Posterior vena cava (tissue), 2 donors: ENCODE measurements around the gene RCAN2. TPM values are rescaled to one million over a fixed set of nuclear protein-coding genes. Genes with fewer than 3 reads are reported as not detected.

Source experiments
- DNase-seq: peaks from one replicate; pipeline ENCODE4 v3.0.0-alpha.2; 2020; ENCODE audit warnings: low spot score
- intact Hi-C, 2 donors: fragments of 100-400 bp; cut with DNase I; formaldehyde crosslinking; loops; one replicate each; pipeline versions ENCODE4 v1.14.1 to v1.14.2; 2022 to 2023
- total RNA-seq, 2 donors: library from RNA; stranded (reverse); fragmentation: NEBNext Ultra II Directional; extraction: Animal tissue kit (Norgen Biotek cat#: 25700); gene quantifications; one replicate each; pipeline ENCODE4 v1.2.1, GENCODE V29; 2021
- donor health status: DM: yes; HTN: yes; CAD: no.
- donor health status: DM: yes; HTN: yes; CAD: no.

RCAN2 gene
- total RNA-seq, 2 donors from 2014 or later: 35.4 to 69.6 TPM

GRCh38 chr6:46246081-46246480 lies 245.2 kb downstream of the RCAN2 start:
- intact Hi-C loops: no loop called here
- DNase-seq: no peak

DNA sequence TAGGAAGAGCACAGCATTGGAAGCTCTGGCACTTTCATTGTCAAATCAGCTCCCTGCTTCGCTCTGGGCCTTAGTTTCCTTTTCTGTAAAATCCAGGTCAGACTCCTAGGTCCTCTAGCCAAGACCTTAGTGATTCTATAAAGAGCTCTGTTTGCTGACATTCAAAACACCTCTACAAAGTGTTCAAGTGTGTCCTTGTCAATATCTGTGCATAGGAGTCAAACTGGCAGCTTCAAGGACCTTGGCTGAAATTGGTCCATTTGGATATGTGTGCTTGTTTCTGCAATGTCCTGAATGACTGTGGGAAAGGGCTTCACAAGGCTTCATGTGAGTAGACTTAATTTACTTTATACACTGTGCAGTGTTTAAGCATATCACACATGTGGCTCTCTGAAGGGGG lies 246.6 kb downstream of the RCAN2 start:
- no peak for DNase-seq
- intact Hi-C loops: no loop called here

- DNase-seq: no peak
- intact Hi-C loops: no loop called here
Measured at GRCh38 chr6:46243754-46244153, 247.5 kb downstream of the RCAN2 start.

- no peak for DNase-seq
- intact Hi-C loops: no loop called here
Measured at GRCh38 chr6:46242921-46243320, 248.3 kb downstream of the RCAN2 start.

GRCh38 chr6:46240866-46241565 lies 250.2 kb downstream of the RCAN2 start:
- DNase-seq: no peak
- intact Hi-C loops: no loop called here

DNA sequence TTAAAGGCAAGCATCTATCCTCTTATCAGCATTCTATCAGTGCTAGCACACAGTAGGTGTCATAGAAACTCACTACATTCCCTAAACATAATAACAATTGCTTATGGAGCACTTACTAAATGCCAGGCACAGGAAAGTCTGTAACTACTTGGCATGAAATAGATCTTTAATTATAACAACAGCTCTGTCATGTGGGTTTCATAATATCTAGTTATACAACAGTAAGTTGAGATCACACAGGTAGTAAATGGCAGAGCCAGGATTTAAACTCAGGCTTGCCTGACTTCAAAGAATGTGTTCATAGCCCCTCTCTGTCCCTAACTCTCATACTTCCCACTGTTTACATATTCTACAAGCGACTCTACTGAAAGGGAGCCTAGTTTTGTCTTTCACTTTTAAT lies 254.5 kb downstream of the RCAN2 start:
- intact Hi-C loops: no loop called here
- no peak for DNase-seq

GRCh38 chr6:46235242-46235641 lies 256.0 kb downstream of the RCAN2 start:
- DNase-seq: no peak
- intact Hi-C loops: no loop called here

- intact Hi-C loops: no loop called here
- no peak for DNase-seq
Measured at GRCh38 chr6:46234700-46235099, 256.5 kb downstream of the RCAN2 start.

DNA sequence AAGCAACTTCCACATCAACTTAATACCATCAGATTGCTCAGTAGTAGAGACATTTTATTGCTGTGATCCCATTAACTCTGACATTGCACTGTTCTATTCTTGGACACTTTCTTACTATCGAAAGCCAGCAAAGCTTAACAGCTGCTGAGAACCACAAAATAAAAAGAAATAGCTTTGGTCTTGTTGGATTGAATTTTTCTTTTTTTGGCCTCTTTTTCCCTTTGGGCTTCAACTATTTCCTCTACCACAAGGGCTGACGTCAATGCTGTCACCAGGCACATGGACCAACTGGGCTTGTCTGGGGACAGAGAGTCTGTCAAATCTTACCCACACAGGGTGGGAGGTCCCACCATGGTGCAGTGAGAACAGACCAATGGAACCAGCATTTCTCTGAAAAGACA lies 257.1 kb downstream of the RCAN2 start:
- no peak for DNase-seq
- intact Hi-C loops: no loop called here

GRCh38 chr6:46233129-46233528 lies 258.1 kb downstream of the RCAN2 start:
- DNase-seq: no peak
- intact Hi-C loops: no loop called here

GRCh38 chr6:46222286-46222685 lies 269.0 kb downstream of the RCAN2 start:
- no peak for DNase-seq
- intact Hi-C loops: loop anchor here in 1 of 2 donors (5.0 kb wide), 1 partner anchor 190 kb away; no protein-coding TSS in a partner anchor

- DNase-seq: no peak
- intact Hi-C loops: loop anchor here in 1 of 2 donors (5.0 kb wide), 1 partner anchor 191 kb away; no protein-coding TSS in a partner anchor
Measured at GRCh38 chr6:46221222-46221793, 269.9 kb downstream of the RCAN2 start.

DNA sequence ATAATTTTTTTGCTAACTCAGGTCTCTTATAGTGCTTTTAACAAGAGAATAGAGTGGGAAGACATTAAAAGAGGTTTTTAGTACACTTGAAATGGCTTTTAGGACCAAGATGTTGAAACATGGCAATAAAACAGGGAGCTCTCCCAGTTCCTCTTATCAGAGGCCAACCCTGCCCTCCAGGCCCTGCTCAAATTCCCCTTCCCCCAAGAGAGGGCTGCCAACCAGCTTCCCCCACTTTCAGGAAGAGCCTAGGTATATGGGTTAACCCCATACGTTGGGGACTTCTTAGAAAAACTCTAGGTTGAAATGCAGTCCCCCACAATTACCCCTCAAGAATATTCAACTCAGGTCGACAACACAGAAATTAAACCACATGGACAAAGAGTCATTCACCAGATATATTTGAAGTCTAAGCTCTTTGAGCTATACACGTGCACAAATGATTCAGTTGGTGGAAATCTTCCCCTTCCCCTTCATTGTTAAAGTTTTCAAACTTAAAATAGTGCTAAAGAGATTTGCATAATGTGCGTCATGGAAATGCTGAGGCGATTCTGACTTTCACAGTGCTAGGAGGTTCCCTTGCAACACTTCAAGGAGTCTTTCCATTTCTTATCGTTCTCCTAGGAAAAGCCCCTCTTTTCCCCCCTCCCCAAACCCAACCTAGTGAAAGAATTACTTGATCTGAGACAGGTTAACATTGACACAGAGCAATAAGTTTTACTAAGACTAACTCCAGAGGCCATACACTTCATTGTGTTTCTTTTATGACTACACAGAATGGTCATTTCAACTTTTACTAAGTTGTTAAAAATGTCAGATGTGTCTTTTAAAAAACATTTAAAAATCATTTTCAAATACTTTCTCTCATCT lies 270.7 kb downstream of the RCAN2 start:
- DNase-seq: no peak
- intact Hi-C loops: loop anchor here in 1 of 2 donors (5.0 kb wide), 1 partner anchor 192 kb away; no protein-coding TSS in a partner anchor

GRCh38 chr6:46219661-46220060 lies 271.6 kb downstream of the RCAN2 start:
- no peak for DNase-seq
- intact Hi-C loops: loop anchor here in 1 of 2 donors (5.0 kb wide), 1 partner anchor 193 kb away; no protein-coding TSS in a partner anchor

- DNase-seq: no peak
- intact Hi-C loops: no loop called here
Measured at GRCh38 chr6:46218457-46218856, 272.8 kb downstream of the RCAN2 start.

DNA sequence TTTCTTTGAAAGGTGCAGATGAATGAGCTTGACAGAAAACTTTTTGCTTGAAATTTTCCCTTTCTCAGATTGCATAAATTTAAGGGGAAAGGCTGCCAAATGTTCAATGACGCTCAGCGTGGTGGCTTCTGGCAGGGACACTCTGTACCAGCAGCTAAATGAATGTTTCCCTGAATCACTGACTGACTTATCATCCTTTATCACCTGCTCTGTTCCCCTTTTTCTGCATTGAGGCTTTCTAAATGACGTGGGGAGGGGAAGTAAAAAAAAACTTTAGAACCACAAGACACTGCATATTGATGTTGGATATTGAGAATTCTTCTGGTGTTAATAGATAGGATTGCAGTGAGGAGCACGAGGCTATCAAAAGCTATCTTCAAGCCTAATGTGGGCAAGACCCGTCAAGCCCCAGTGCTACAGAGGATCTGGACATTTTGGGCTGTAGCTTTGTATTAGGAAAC lies 273.5 kb downstream of the RCAN2 start:
- intact Hi-C loops: no loop called here
- peak; percentile 83 for DNase-seq

GRCh38 chr6:46216879-46217278 lies 274.4 kb downstream of the RCAN2 start:
- DNase-seq: no peak
- intact Hi-C loops: no loop called here

DNA sequence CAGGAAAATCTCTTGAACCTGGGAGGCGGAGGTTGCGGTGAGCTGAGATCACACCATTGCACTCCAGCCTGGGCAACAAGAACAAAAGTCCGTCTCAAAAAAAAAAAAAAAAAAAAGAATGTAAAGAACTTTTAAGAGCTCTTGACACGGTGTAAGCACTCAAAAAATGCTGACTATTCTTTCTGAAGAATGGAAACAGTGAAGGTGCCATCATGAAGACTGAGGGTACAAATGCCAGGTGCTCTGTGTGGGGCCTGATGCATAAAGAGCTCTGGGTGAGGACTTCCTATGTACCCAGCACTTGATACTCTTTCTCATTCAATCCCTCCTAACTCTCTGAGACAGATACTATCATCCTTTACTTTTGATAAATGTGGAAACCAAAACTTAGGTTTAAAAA lies 275.5 kb downstream of the RCAN2 start:
- intact Hi-C loops: no loop called here
- no peak for DNase-seq

- DNase-seq: no peak
- intact Hi-C loops: no loop called here
Measured at GRCh38 chr6:46215213-46215612, 276.0 kb downstream of the RCAN2 start.

- intact Hi-C loops: no loop called here
- no peak for DNase-seq
Measured at GRCh38 chr6:46211917-46212316, 279.3 kb downstream of the RCAN2 start.
